Measurements from ENCODE around the gene PTPN14. TPM values are rescaled to one million over a fixed set of nuclear protein-coding genes. Genes with fewer than 3 reads are reported as not detected.

PTPN14 gene
- total RNA-seq, 1 experiment from 2014 or later = 88.4 TPM

- TF ChIP-seq TEAD4 (CRISPR knock-in tag; IDR thresholded peaks at IDR 0.05) (no peak), FOXK1 (CRISPR knock-in tag; IDR thresholded peaks at IDR 0.05) (no peak), SMAD4 (CRISPR knock-in tag; IDR thresholded peaks at IDR 0.05) (no peak), ZNF532 (CRISPR knock-in tag; IDR thresholded peaks at IDR 0.05; ENCODE audit: borderline replicate concordance) (no peak), TP53 (CRISPR knock-in tag; IDR thresholded peaks at IDR 0.05) (no peak), HMGA2 (CRISPR knock-in tag; IDR thresholded peaks at IDR 0.05) (no peak), GTF2I (CRISPR knock-in tag; conservative IDR thresholded peaks at IDR 0.05) (no peak), SOX15 (CRISPR knock-in tag; IDR thresholded peaks at IDR 0.05) (no peak)
Observed at GRCh38 chr1:214360116-214360515, 191.3 kb downstream of the PTPN14 start (continued).

- POLR2A ChIA-PET = interaction anchor here (0.9 kb wide), 1 partner anchor 248 kb away, joined by 3 read pairs; the partner anchor contains the start of gene CENPF
- 0 out of 2 replicates have a peak overlapping the region, but pooled peaks have one; percentile 0 for H3K27ac Mint-ChIP-seq
- peaks cover 24% of the 10 kb centered on the region for H3K4me1 Mint-ChIP-seq
- CTCF ChIA-PET = interaction anchor here (0.7 to 2.5 kb wide), 3 partner anchors 22 to 231 kb away, joined by 3 to 12 read pairs (median 4); no protein-coding TSS in a partner anchor
- H3K4me3 Mint-ChIP-seq = no peak overlapping the region
- H3K27me3 Mint-ChIP-seq (ENCODE audit: low read depth) = no peaks in the 10 kb centered on the region
- no peaks in the 10 kb centered on the region for H3K9me3 Mint-ChIP-seq
- ATAC-seq (no peak), DNase-seq (ENCODE audit: low spot score) (no peak)
- H3K36me3 Mint-ChIP-seq = peaks cover 51% of the 10 kb centered on the region
- TF ChIP-seq ZNF232 (CRISPR knock-in tag; IDR thresholded peaks at IDR 0.05) = no peak
- TF ChIP-seq SMAD4 (CRISPR knock-in tag; IDR thresholded peaks at IDR 0.05) = no peak
- TF ChIP-seq ZNF416 (CRISPR knock-in tag; IDR thresholded peaks at IDR 0.05) = no peak
Observed at GRCh38 chr1:214354440-214355148, 196.8 kb downstream of the PTPN14 start.

GRCh38 chr1:214352838-214353237 is 198.6 kb downstream of the PTPN14 start:
- DNase-seq (ENCODE audit: low spot score) = no peak
- no peak overlapping the region for H3K4me3 Mint-ChIP-seq
- peaks cover 30% of the 10 kb centered on the region for H3K4me1 Mint-ChIP-seq
- ChIA-PET CTCF (interaction anchor here (4.2 kb wide), 1 partner anchor 20 kb away, joined by 46 read pairs; no protein-coding TSS in a partner anchor), POLR2A (no interaction called here)
- H3K27me3 Mint-ChIP-seq (ENCODE audit: low read depth) = no peaks in the 10 kb centered on the region
- H3K27ac Mint-ChIP-seq = no peak overlapping the region
- H3K9me3 Mint-ChIP-seq = no peaks in the 10 kb centered on the region
- ATAC-seq = no peak
- H3K36me3 Mint-ChIP-seq = peaks cover 51% of the 10 kb centered on the region
- TF ChIP-seq MYBL2 (CRISPR knock-in tag; IDR thresholded peaks at IDR 0.05) (no peak), USF2 (CRISPR knock-in tag; IDR thresholded peaks at IDR 0.05) (no peak), PRRX2 (CRISPR knock-in tag; IDR thresholded peaks at IDR 0.05) (no peak), E2F1 (CRISPR knock-in tag; IDR thresholded peaks at IDR 0.05) (no peak), EMX1 (CRISPR knock-in tag; IDR thresholded peaks at IDR 0.05) (no peak), CTCF (IDR thresholded peaks at IDR 0.05) (no peak), MXD4 (CRISPR knock-in tag; IDR thresholded peaks at IDR 0.05; ENCODE audit: borderline replicate concordance) (no peak), TEAD1 (CRISPR knock-in tag; IDR thresholded peaks at IDR 0.05) (no peak), ZNF232 (CRISPR knock-in tag; IDR thresholded peaks at IDR 0.05) (no peak), GABPB1 (CRISPR knock-in tag; IDR thresholded peaks at IDR 0.05) (no peak), NFE2L1 (CRISPR knock-in tag; IDR thresholded peaks at IDR 0.05) (no peak), SOX15 (CRISPR knock-in tag; IDR thresholded peaks at IDR 0.05) (no peak), FOXJ3 (CRISPR knock-in tag; IDR thresholded peaks at IDR 0.05; ENCODE audit: borderline replicate concordance) (no peak), ATF2 (CRISPR knock-in tag; IDR thresholded peaks at IDR 0.05; ENCODE audit: borderline replicate concordance, low read depth) (no peak), GRHL2 (CRISPR knock-in tag; IDR thresholded peaks at IDR 0.05; ENCODE audit: insufficient replicate concordance, severe bottlenecking) (no peak), MAX (CRISPR knock-in tag; IDR thresholded peaks at IDR 0.05) (no peak), TCF7 (CRISPR knock-in tag; IDR thresholded peaks at IDR 0.05; ENCODE audit: low read depth) (no peak)
